K562 (cell line): ENCODE data around the gene GYG2. TPM values are rescaled to one million over a fixed set of nuclear protein-coding genes. Genes with fewer than 3 reads are reported as not detected.
A peak's percentile ranks its signal among the peaks of the same experiment; 100 is the strongest.

Experiments used
- ARID1B ChIP-seq: fragments of 450-650 bp; IDR thresholded peaks from 2 replicates; pipeline ENCODE4 v1.6.1; 2016; ENCODE audit warnings: antibody characterized with exemption, mild to moderate bottlenecking, inconsistent platforms
- ARID3A ChIP-seq: IDR thresholded peaks from 2 replicates; pipeline ENCODE4 v1.6.1; 2012; ENCODE audit warnings: low read depth, low read length, improper control_type of control experiment, borderline replicate concordance
- ETV6 ChIP-seq, 3 experiments: fragments of 150-350 bp in 1 of 3; sonication (generic) in 1 of 3; formaldehyde crosslinking in 1 of 3; IDR thresholded peaks; 2 replicates each; pipeline versions ENCODE4 v1.6.1 to v1.8.0; 2014 to 2022; ENCODE audit warnings: borderline replicate concordance in 2 of 3, low read depth in 2 of 3, antibody characterized with exemption in 1 of 3, low read length in 1 of 3, mild to moderate bottlenecking in 1 of 3, missing genetic modification reagents in 1 of 3
- FOSL1 ChIP-seq: fragments of 200-800 bp; sonication (Bioruptor generic); conservative IDR thresholded peaks from 2 replicates; pipeline ENCODE4 v1.6.1; 2016; ENCODE audit warnings: missing genetic modification characterization, missing compliant biosample characterization
- GTF2E2 ChIP-seq: fragments of 200-800 bp; sonication (Bioruptor generic); IDR thresholded peaks from 2 replicates; pipeline ENCODE4 v1.6.1; 2016; ENCODE audit warnings: missing genetic modification characterization, missing compliant biosample characterization
- HDAC2 ChIP-seq: fragments of 450-650 bp; IDR thresholded peaks from 2 replicates; pipeline ENCODE4 v1.6.1; 2016; ENCODE audit warnings: mild to moderate bottlenecking
- HMG20A ChIP-seq: fragments of 450-650 bp; formaldehyde crosslinking; conservative IDR thresholded peaks from 2 replicates; pipeline ENCODE4 v1.4.0; 2020; ENCODE audit warnings: mild to moderate bottlenecking, mixed read lengths
- ILK ChIP-seq: fragments of 450-650 bp; IDR thresholded peaks from 2 replicates; pipeline ENCODE4 v1.6.1; 2016; ENCODE audit warnings: missing genetic modification characterization, low read depth, mild to moderate bottlenecking, missing compliant biosample characterization, moderate library complexity, borderline replicate concordance
- MEIS2 ChIP-seq: fragments of 450-650 bp; IDR thresholded peaks from 2 replicates; pipeline ENCODE4 v1.6.1; 2014; ENCODE audit warnings: mild to moderate bottlenecking; ENCODE audit not compliant: partially characterized antibody
- NFE2 ChIP-seq: IDR thresholded peaks from 2 replicates; pipeline ENCODE4 v1.6.1; 2014; ENCODE audit warnings: antibody characterized with exemption, low read depth
- RCOR1 ChIP-seq, 2 experiments: IDR thresholded peaks; 2 replicates each; pipeline ENCODE4 v1.6.1; 2012; ENCODE audit warnings: low read depth in 2 of 2, low read length in 2 of 2, borderline replicate concordance in 1 of 2, improper control_type of control experiment in 1 of 2
- SP1 ChIP-seq: sonication (generic); formaldehyde crosslinking; IDR thresholded peaks from 2 replicates; pipeline ENCODE4 v1.8.1; 2022; ENCODE audit warnings: mild to moderate bottlenecking, missing genetic modification reagents
- XRCC3 ChIP-seq: fragments of 450-650 bp; IDR thresholded peaks from 2 replicates; pipeline ENCODE4 v1.6.1; 2017; ENCODE audit warnings: mild to moderate bottlenecking, moderate library complexity
- YY1 ChIP-seq, 3 experiments: IDR thresholded peaks; 2 replicates each; pipeline ENCODE4 v1.6.1; 2011; ENCODE audit warnings: low read length in 2 of 3, mild to moderate bottlenecking in 2 of 3, moderate library complexity in 2 of 3, borderline replicate concordance in 1 of 3, control low read depth in 1 of 3, low read depth in 1 of 3; ENCODE audit not compliant: insufficient read depth in 3 of 3, insufficient replicate concordance in 2 of 3, control insufficient read depth in 1 of 3, insufficient read length in 1 of 3; ENCODE audit errors: extremely low read depth in 1 of 3
- ZNF165 ChIP-seq: fragments of 250-450 bp; sonication (Bioruptor Pico); IDR thresholded peaks from 2 replicates; pipeline ENCODE4 v1.4.0; 2020; ENCODE audit warnings: borderline replicate concordance
- ZNF263 ChIP-seq: sonication (generic); formaldehyde crosslinking; IDR thresholded peaks from 2 replicates; pipeline ENCODE4 v1.8.0; 2022; ENCODE audit warnings: mild to moderate bottlenecking, missing genetic modification reagents, borderline replicate concordance
- ZNF324 ChIP-seq: fragments of 250-450 bp; sonication (Bioruptor Pico); IDR thresholded peaks from 2 replicates; pipeline ENCODE4 v1.4.0; 2020; ENCODE audit warnings: mild to moderate bottlenecking
- polyA plus RNA-seq, 8 experiments: library from polyadenylated mRNA; depleted of rRNA in 4 of 8; stranded (reverse) in 5 of 8; unstranded in 3 of 8; fragments of >200 nt; fragmentation: Nextera tagmentation in 2 of 8; fragmentation: Illumina TruSeq in 1 of 8; extraction: Ambion mirVana in 2 of 8; extraction: Trizol in 1 of 8; gene quantifications; 2 replicates each; pipeline versions ENCODE4 v1.2.1 to v1.2.3, GENCODE V29; 2011 to 2014; ENCODE audit warnings: inconsistent platforms in 1 of 8, missing spikeins in 1 of 8
- total RNA-seq, 7 experiments: library from RNA; depleted of rRNA in 6 of 7; stranded (reverse); fragments of >200 nt in 6 of 7; fragmentation: Illumina TruSeq in 2 of 7; extraction: Trizol in 2 of 7; gene quantifications; 2 replicates each; pipeline versions ENCODE4 v1.2.1 to v1.2.3, GENCODE V29; 2011 to 2021; ENCODE audit warnings: low replicate concordance in 1 of 7
- TF ChIP-seq, protein P1 (sequence below): sonication (generic); formaldehyde crosslinking; IDR thresholded peaks from 2 replicates; pipeline ENCODE4 v1.8.0; 2022; ENCODE audit warnings: missing genetic modification reagents, mild to moderate bottlenecking, borderline replicate concordance
- TF ChIP-seq, protein P2 (sequence below): sonication (generic); formaldehyde crosslinking; IDR thresholded peaks from 2 replicates; pipeline ENCODE4 v1.8.1; 2023; ENCODE audit warnings: mild to moderate bottlenecking, missing genetic modification reagents
- TF ChIP-seq, protein P3 (sequence below): sonication (generic); formaldehyde crosslinking; IDR thresholded peaks from 2 replicates; pipeline ENCODE4 v1.8.0; 2022; ENCODE audit warnings: mild to moderate bottlenecking, missing genetic modification reagents

The GYG2 gene
- total and polyA plus RNA-seq, 9 of the 15 experiments (the other 6 are each of a cell fraction or from before 2014, with no cell fraction given): 0.24 to 4.4 (median 2.9) TPM

GRCh38 chrX:2894885-2895292 lies 66.2 kb downstream of the GYG2 start (continued):
- TF ChIP-seq RCOR1 (IDR thresholded peaks at IDR 0.05; ENCODE audit: borderline replicate concordance in 1 of 2, low read depth in 2 of 2, low read length in 2 of 2) (peak in 1 of 2 experiments; percentile 6; a peak in 1 of 4 replicates), NFE2 (no peak), ZNF165 (no peak), ARID1B (0 out of 2 replicates have a peak, but pooled peaks have one; percentile 38), HDAC2 (no peak), ZNF324 (CRISPR knock-in tag) (no peak), FOSL1 (tag) (no peak), ILK (no peak), GTF2E2 (tag) (no peak), MEIS2 (peak; percentile 51), ARID3A (no peak), YY1 (IDR thresholded peaks at IDR 0.05; ENCODE audit: borderline replicate concordance in 1 of 3, control insufficient read depth in 1 of 3, extremely low read depth in 1 of 3, insufficient read depth in 3 of 3, insufficient read length in 1 of 3, insufficient replicate concordance in 2 of 3, low read depth in 1 of 3, low read length in 2 of 3) (no peak), ZNF263 (no peak), XRCC3 (no peak), SP1 (CRISPR knock-in tag) (no peak), HMG20A (no peak), ETV6 (IDR thresholded peaks at IDR 0.05; ENCODE audit: borderline replicate concordance in 1 of 2, low read depth in 2 of 2, low read length in 1 of 2) (no peak), ETV6 (CRISPR knock-in tag; IDR thresholded peaks at IDR 0.05; ENCODE audit: borderline replicate concordance) (no peak)
- TF ChIP-seq, protein P1, sequence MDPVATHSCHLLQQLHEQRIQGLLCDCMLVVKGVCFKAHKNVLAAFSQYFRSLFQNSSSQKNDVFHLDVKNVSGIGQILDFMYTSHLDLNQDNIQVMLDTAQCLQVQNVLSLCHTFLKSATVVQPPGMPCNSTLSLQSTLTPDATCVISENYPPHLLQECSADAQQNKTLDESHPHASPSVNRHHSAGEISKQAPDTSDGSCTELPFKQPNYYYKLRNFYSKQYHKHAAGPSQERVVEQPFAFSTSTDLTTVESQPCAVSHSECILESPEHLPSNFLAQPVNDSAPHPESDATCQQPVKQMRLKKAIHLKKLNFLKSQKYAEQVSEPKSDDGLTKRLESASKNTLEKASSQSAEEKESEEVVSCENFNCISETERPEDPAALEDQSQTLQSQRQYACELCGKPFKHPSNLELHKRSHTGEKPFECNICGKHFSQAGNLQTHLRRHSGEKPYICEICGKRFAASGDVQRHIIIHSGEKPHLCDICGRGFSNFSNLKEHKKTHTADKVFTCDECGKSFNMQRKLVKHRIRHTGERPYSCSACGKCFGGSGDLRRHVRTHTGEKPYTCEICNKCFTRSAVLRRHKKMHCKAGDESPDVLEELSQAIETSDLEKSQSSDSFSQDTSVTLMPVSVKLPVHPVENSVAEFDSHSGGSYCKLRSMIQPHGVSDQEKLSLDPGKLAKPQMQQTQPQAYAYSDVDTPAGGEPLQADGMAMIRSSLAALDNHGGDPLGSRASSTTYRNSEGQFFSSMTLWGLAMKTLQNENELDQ: no peak
- TF ChIP-seq, protein P2, sequence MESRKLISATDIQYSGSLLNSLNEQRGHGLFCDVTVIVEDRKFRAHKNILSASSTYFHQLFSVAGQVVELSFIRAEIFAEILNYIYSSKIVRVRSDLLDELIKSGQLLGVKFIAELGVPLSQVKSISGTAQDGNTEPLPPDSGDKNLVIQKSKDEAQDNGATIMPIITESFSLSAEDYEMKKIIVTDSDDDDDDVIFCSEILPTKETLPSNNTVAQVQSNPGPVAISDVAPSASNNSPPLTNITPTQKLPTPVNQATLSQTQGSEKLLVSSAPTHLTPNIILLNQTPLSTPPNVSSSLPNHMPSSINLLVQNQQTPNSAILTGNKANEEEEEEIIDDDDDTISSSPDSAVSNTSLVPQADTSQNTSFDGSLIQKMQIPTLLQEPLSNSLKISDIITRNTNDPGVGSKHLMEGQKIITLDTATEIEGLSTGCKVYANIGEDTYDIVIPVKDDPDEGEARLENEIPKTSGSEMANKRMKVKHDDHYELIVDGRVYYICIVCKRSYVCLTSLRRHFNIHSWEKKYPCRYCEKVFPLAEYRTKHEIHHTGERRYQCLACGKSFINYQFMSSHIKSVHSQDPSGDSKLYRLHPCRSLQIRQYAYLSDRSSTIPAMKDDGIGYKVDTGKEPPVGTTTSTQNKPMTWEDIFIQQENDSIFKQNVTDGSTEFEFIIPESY (CRISPR knock-in tag): no peak
- TF ChIP-seq, protein P3, sequence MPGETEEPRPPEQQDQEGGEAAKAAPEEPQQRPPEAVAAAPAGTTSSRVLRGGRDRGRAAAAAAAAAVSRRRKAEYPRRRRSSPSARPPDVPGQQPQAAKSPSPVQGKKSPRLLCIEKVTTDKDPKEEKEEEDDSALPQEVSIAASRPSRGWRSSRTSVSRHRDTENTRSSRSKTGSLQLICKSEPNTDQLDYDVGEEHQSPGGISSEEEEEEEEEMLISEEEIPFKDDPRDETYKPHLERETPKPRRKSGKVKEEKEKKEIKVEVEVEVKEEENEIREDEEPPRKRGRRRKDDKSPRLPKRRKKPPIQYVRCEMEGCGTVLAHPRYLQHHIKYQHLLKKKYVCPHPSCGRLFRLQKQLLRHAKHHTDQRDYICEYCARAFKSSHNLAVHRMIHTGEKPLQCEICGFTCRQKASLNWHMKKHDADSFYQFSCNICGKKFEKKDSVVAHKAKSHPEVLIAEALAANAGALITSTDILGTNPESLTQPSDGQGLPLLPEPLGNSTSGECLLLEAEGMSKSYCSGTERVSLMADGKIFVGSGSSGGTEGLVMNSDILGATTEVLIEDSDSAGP: no peak
